Measurements from ENCODE around the gene HYCC2.
"Not testable (repeated sequence)": the region's sequence is repeated elsewhere in the genome, so short reads cannot be mapped to it uniquely, and the experiment has no call there.

Gene HYCC2

GRCh38 chr2:201072201-201072530 lies 695 bp upstream of the HYCC2 start:
- DNase-seq (ENCODE audit: low read depth in 2 of 2): no peak

- no peak for DNase-seq (ENCODE audit: low read depth in 2 of 2)
Measured at GRCh38 chr2:201070948-201071478, 458 bp downstream of the HYCC2 start.

- no peak for DNase-seq (ENCODE audit: low read depth in 2 of 2)
Measured at GRCh38 chr2:201064797-201065329, 6.6 kb downstream of the HYCC2 start.

GRCh38 chr2:201063516-201063915 lies 8.0 kb downstream of the HYCC2 start:
- peak; percentile 39 to 41 for DNase-seq (ENCODE audit: low read depth in 2 of 2)

GRCh38 chr2:201059961-201060755 lies 11.3 kb downstream of the HYCC2 start:
- no peak for DNase-seq (ENCODE audit: low read depth in 2 of 2)

- DNase-seq (ENCODE audit: low read depth in 2 of 2): no peak
Measured at GRCh38 chr2:201058914-201059313, 12.6 kb downstream of the HYCC2 start.

GRCh38 chr2:201057715-201058248 lies 13.7 kb downstream of the HYCC2 start:
- DNase-seq (ENCODE audit: low read depth in 2 of 2): no peak

- no peak for DNase-seq (ENCODE audit: low read depth in 2 of 2)
Measured at GRCh38 chr2:201057087-201057521, 14.4 kb downstream of the HYCC2 start.

- no peak for DNase-seq (ENCODE audit: low read depth in 2 of 2)
Measured at GRCh38 chr2:201049455-201049854, 22.0 kb downstream of the HYCC2 start.

- DNase-seq (ENCODE audit: low read depth in 2 of 2): no peak
Measured at GRCh38 chr2:201046881-201047280, 24.6 kb downstream of the HYCC2 start.

- DNase-seq (ENCODE audit: low read depth in 2 of 2): not testable (repeated sequence)
Measured at GRCh38 chr2:201043050-201043449, 28.4 kb downstream of the HYCC2 start.

GRCh38 chr2:201042451-201042850 lies 29.0 kb downstream of the HYCC2 start:
- DNase-seq (ENCODE audit: low read depth in 2 of 2): not testable (repeated sequence)

GRCh38 chr2:201040867-201041628 lies 30.4 kb downstream of the HYCC2 start:
- no peak for DNase-seq (ENCODE audit: low read depth in 2 of 2)

GRCh38 chr2:201038855-201039254 lies 32.6 kb downstream of the HYCC2 start:
- no peak for DNase-seq (ENCODE audit: low read depth in 2 of 2)

- DNase-seq (ENCODE audit: low read depth in 2 of 2): not testable (repeated sequence)
Measured at GRCh38 chr2:201038361-201038760, 33.1 kb downstream of the HYCC2 start.

- DNase-seq (ENCODE audit: low read depth in 2 of 2): not testable (repeated sequence)
Measured at GRCh38 chr2:201034355-201034754, 37.1 kb downstream of the HYCC2 start.

GRCh38 chr2:201024518-201024917 lies 47.0 kb downstream of the HYCC2 start:
- no peak for DNase-seq (ENCODE audit: low read depth in 2 of 2)

GRCh38 chr2:201021914-201022313 lies 49.6 kb downstream of the HYCC2 start:
- no peak for DNase-seq (ENCODE audit: low read depth in 2 of 2)
